T-helper 9 cell (primary cell): Measurements from ENCODE around the gene ITGB3BP.
"Not testable (repeated sequence)": the region's sequence is repeated elsewhere in the genome, so short reads cannot be mapped to it uniquely, and the experiment has no call there.

Source experiments
- DNase-seq: peaks from one replicate; pipeline ENCODE4 v3.0.0-alpha.2; 2020

Gene ITGB3BP

GRCh38 chr1:63501256-63501655 lies 21.8 kb downstream of the ITGB3BP start:
- no peak for DNase-seq

- DNase-seq: no peak
These were observed 24.9 kb downstream of the ITGB3BP start for GRCh38 chr1:63498106-63498505.

GRCh38 chr1:63497577-63497976 lies 25.4 kb downstream of the ITGB3BP start:
- no peak for DNase-seq

GRCh38 chr1:63487336-63488065 lies 35.5 kb downstream of the ITGB3BP start:
- DNase-seq: no peak

- no peak for DNase-seq
These were observed 36.4 kb downstream of the ITGB3BP start for GRCh38 chr1:63486629-63487028.

GRCh38 chr1:63480057-63480456 lies 43.0 kb downstream of the ITGB3BP start:
- no peak for DNase-seq

GRCh38 chr1:63475761-63476160 lies 47.3 kb downstream of the ITGB3BP start:
- DNase-seq: no peak

GRCh38 chr1:63468683-63469082 lies 54.3 kb downstream of the ITGB3BP start:
- not testable (repeated sequence) for DNase-seq

GRCh38 chr1:63466759-63467158 lies 56.3 kb downstream of the ITGB3BP start:
- no peak for DNase-seq

GRCh38 chr1:63466181-63466580 lies 56.8 kb downstream of the ITGB3BP start:
- no peak for DNase-seq

- no peak for DNase-seq
These were observed 59.8 kb downstream of the ITGB3BP start for GRCh38 chr1:63463248-63463647.

GRCh38 chr1:63461661-63462230 lies 61.3 kb downstream of the ITGB3BP start:
- DNase-seq: no peak

GRCh38 chr1:63458750-63459149 lies 64.3 kb downstream of the ITGB3BP start:
- DNase-seq: no peak

GRCh38 chr1:63454269-63454668 lies 68.8 kb downstream of the ITGB3BP start:
- DNase-seq: no peak

- no peak for DNase-seq
These were observed 69.8 kb downstream of the ITGB3BP start for GRCh38 chr1:63453232-63453631.

- DNase-seq: no peak
These were observed 72.6 kb downstream of the ITGB3BP start for GRCh38 chr1:63450416-63450815.

- DNase-seq: no peak
These were observed 74.2 kb downstream of the ITGB3BP start for GRCh38 chr1:63448731-63449246.

GRCh38 chr1:63442141-63442475 lies 80.9 kb downstream of the ITGB3BP start:
- DNase-seq: no peak

- DNase-seq: no peak
These were observed 87.9 kb downstream of the ITGB3BP start for GRCh38 chr1:63435161-63435560.

- DNase-seq: no peak
These were observed 93.7 kb downstream of the ITGB3BP start for GRCh38 chr1:63429281-63429680.

- DNase-seq: no peak
These were observed 94.2 kb downstream of the ITGB3BP start for GRCh38 chr1:63428815-63429214.

- no peak for DNase-seq
These were observed 99.4 kb downstream of the ITGB3BP start for GRCh38 chr1:63423649-63424048.

GRCh38 chr1:63420746-63421145 lies 102.3 kb downstream of the ITGB3BP start:
- DNase-seq: not testable (repeated sequence)

GRCh38 chr1:63418101-63418500 lies 104.9 kb downstream of the ITGB3BP start:
- no peak for DNase-seq
